HEK293 (cell line): ENCODE measurements around the gene RSPO1.

Source experiments
- CTCF ChIP-seq: fragments of 450-650 bp; formaldehyde crosslinking; IDR thresholded peaks from 2 replicates; pipeline ENCODE4 v1.5.1; 2016; ENCODE audit warnings: missing biosample characterization, missing genetic modification characterization
- PATZ1 ChIP-seq: fragments of 450-650 bp; formaldehyde crosslinking; IDR thresholded peaks from 2 replicates; pipeline ENCODE4 v1.5.1; 2016; ENCODE audit warnings: missing biosample characterization, missing genetic modification characterization
- REST ChIP-seq: fragments of 450-650 bp; formaldehyde crosslinking; IDR thresholded peaks from 2 replicates; pipeline ENCODE4 v1.5.1; 2016; ENCODE audit warnings: missing biosample characterization, missing genetic modification characterization
- SALL2 ChIP-seq: fragments of 450-650 bp; formaldehyde crosslinking; IDR thresholded peaks from 2 replicates; pipeline ENCODE4 v1.5.0; 2017; ENCODE audit warnings: missing biosample characterization, mild to moderate bottlenecking, missing genetic modification characterization, borderline replicate concordance
- YY1 ChIP-seq: fragments of 450-650 bp; formaldehyde crosslinking; IDR thresholded peaks from 2 replicates; pipeline ENCODE4 v1.5.1; 2018; ENCODE audit warnings: missing biosample characterization, missing genetic modification characterization
- ZNF140 ChIP-seq: fragments of 450-650 bp; formaldehyde crosslinking; IDR thresholded peaks from 2 replicates; pipeline ENCODE4 v1.5.1; 2016; ENCODE audit warnings: missing biosample characterization, missing genetic modification characterization
- ZNF146 ChIP-seq: fragments of 450-650 bp; formaldehyde crosslinking; IDR thresholded peaks from 2 replicates; pipeline ENCODE4 v1.5.1; 2016; ENCODE audit warnings: missing biosample characterization, missing genetic modification characterization
- ZNF175 ChIP-seq: fragments of 450-650 bp; formaldehyde crosslinking; IDR thresholded peaks from 2 replicates; pipeline ENCODE4 v1.5.1; 2016; ENCODE audit warnings: missing biosample characterization, missing genetic modification characterization
- ZNF214 ChIP-seq: fragments of 450-650 bp; formaldehyde crosslinking; IDR thresholded peaks from 2 replicates; pipeline ENCODE4 v1.5.1; 2017; ENCODE audit warnings: missing biosample characterization, mild to moderate bottlenecking, missing genetic modification characterization, borderline replicate concordance
- ZNF24 ChIP-seq: fragments of 450-650 bp; formaldehyde crosslinking; IDR thresholded peaks from 2 replicates; pipeline ENCODE4 v1.5.1; 2016; ENCODE audit warnings: missing biosample characterization, missing genetic modification characterization
- ZNF423 ChIP-seq: fragments of 450-650 bp; formaldehyde crosslinking; IDR thresholded peaks from 2 replicates; pipeline ENCODE4 v1.5.1; 2016; ENCODE audit warnings: missing biosample characterization, missing genetic modification characterization
- ZNF501 ChIP-seq: fragments of 450-650 bp; formaldehyde crosslinking; IDR thresholded peaks from 2 replicates; pipeline ENCODE4 v1.5.1; 2016; ENCODE audit warnings: missing biosample characterization, missing genetic modification characterization
- ZNF664 ChIP-seq: fragments of 450-650 bp; formaldehyde crosslinking; IDR thresholded peaks from 2 replicates; pipeline ENCODE4 v1.5.1; 2016; ENCODE audit warnings: missing biosample characterization, missing genetic modification characterization

GRCh38 chr1:37606481-37607263 lies 28.0 kb downstream of the RSPO1 start:
- TF ChIP-seq CTCF = no peak
- TF ChIP-seq PATZ1 (tag by site-specific recombination) = no peak
- TF ChIP-seq ZNF501 (tag by site-specific recombination) = no peak
- TF ChIP-seq ZNF423 (tag by site-specific recombination) = no peak
- no peak for TF ChIP-seq ZNF175 (tag by site-specific recombination)
- TF ChIP-seq SALL2 (tag by site-specific recombination) = no peak
- no peak for TF ChIP-seq ZNF140
- TF ChIP-seq ZNF664 = no peak
- TF ChIP-seq ZNF214 (tag by site-specific recombination) = no peak
- TF ChIP-seq ZNF24 (tag by site-specific recombination) = no peak
- no peak for TF ChIP-seq ZNF146 (tag by site-specific recombination)
- no peak for TF ChIP-seq YY1 (tag by site-specific recombination)
- TF ChIP-seq REST (tag by site-specific recombination) = no peak
